GM23338 (cell line): Measurements from ENCODE around the gene ANKRD2. TPM values are rescaled to one million over a fixed set of nuclear protein-coding genes. Genes with fewer than 3 reads are reported as not detected.

Experiments used
- ATAC-seq: fragments of 200-7000 bp; cut with Tn5 transposase; 3 replicates; pipeline ENCODE4 v1.9.1; 2020
- DNase-seq: peaks from one replicate; pipeline ENCODE4 v3.0.0-alpha.2; 2015; ENCODE audit warnings: low spot score
- H2AFZ ChIP-seq: fragments of 200-600 bp; sonication (generic); 2 replicates; pipeline ENCODE4 v1.8.0; 2016; ENCODE audit warnings: antibody characterized with exemption, mild to moderate bottlenecking, moderate library complexity
- H3F3A ChIP-seq: fragments of 200-600 bp; sonication (generic); replicated peaks from 2 replicates; pipeline ENCODE4 v1.8.0; 2017; ENCODE audit warnings: antibody characterized with exemption, mixed run types, low read depth
- H3K27ac ChIP-seq: fragments of 200-600 bp; sonication (generic); 2 replicates; pipeline ENCODE4 v1.6.1; 2016; ENCODE audit warnings: low read depth
- H3K27me3 ChIP-seq: fragments of 200-600 bp; sonication (generic); 2 replicates; pipeline ENCODE4 v1.8.0; 2016; ENCODE audit warnings: mild to moderate bottlenecking, mixed run types, moderate library complexity; ENCODE audit not compliant: insufficient read depth
- H3K36me3 ChIP-seq: fragments of 200-600 bp; sonication (generic); 2 replicates; pipeline ENCODE4 v1.8.0; 2016; ENCODE audit warnings: mild to moderate bottlenecking; ENCODE audit not compliant: insufficient read depth
- H3K4me1 ChIP-seq: fragments of 200-600 bp; sonication (generic); 2 replicates; pipeline ENCODE4 v1.8.0; 2016; ENCODE audit warnings: mild to moderate bottlenecking, moderate library complexity; ENCODE audit not compliant: insufficient read depth
- H3K4me2 ChIP-seq: fragments of 200-600 bp; sonication (generic); 2 replicates; pipeline ENCODE4 v1.7.1; 2017; ENCODE audit warnings: mixed run types
- H3K4me3 ChIP-seq: fragments of 200-600 bp; sonication (generic); 2 replicates; pipeline ENCODE4 v1.6.1; 2016; ENCODE audit warnings: mixed run types
- H3K79me2 ChIP-seq: fragments of 200-600 bp; sonication (generic); replicated peaks from 2 replicates; pipeline ENCODE4 v1.8.0; 2017; ENCODE audit warnings: mild to moderate bottlenecking; ENCODE audit not compliant: insufficient read depth
- H3K9me2 ChIP-seq: fragments of 200-600 bp; sonication (generic); 2 replicates; pipeline ENCODE4 v1.8.0; 2017; ENCODE audit not compliant: insufficient read depth
- H4K20me1 ChIP-seq: fragments of 200-600 bp; sonication (generic); replicated peaks from 2 replicates; pipeline ENCODE4 v1.8.0; 2017; ENCODE audit warnings: mild to moderate bottlenecking; ENCODE audit not compliant: insufficient read depth
- H3K27ac Mint-ChIP-seq: 2 replicates; pipeline ENCODE4 v1.8.0; 2020; ENCODE audit warnings: inconsistent platforms, mild to moderate bottlenecking, moderate library complexity, mixed read lengths
- H3K27me3 Mint-ChIP-seq: 3 replicates; pipeline ENCODE4 v1.8.0; 2022; ENCODE audit warnings: low read depth, mild to moderate bottlenecking, moderate library complexity, mixed read lengths, inconsistent platforms; ENCODE audit not compliant: insufficient read depth, poor library complexity
- H3K36me3 Mint-ChIP-seq: 3 replicates; pipeline ENCODE4 v1.8.0; 2021; ENCODE audit warnings: low read depth, mild to moderate bottlenecking, inconsistent platforms, moderate library complexity, mixed read lengths
- H3K4me1 Mint-ChIP-seq: 3 replicates; pipeline ENCODE4 v1.8.0; 2020; ENCODE audit warnings: mild to moderate bottlenecking, inconsistent platforms, mixed read lengths
- H3K4me3 Mint-ChIP-seq: 3 replicates; pipeline ENCODE4 v1.8.0; 2021; ENCODE audit warnings: moderate library complexity, mild to moderate bottlenecking, inconsistent platforms, mixed read lengths
- H3K9me3 Mint-ChIP-seq: 3 replicates; pipeline ENCODE4 v1.8.0; 2020; ENCODE audit warnings: moderate library complexity, mild to moderate bottlenecking, inconsistent platforms, mixed read lengths
- CREB1 ChIP-seq: fragments of 250-450 bp; sonication (Bioruptor Pico); IDR thresholded peaks from 2 replicates; pipeline ENCODE4 v1.5.0; 2020; ENCODE audit warnings: low read depth, mild to moderate bottlenecking, moderate library complexity
- CTCF ChIP-seq, 2 experiments: fragments of 200-600 bp in 1 of 2; sonication (generic) in 1 of 2; conservative IDR thresholded peaks; 2 replicates each; pipeline versions ENCODE4 v1.5.1 to v1.6.1; 2016 to 2017; ENCODE audit warnings: antibody characterized with exemption in 2 of 2, low read depth in 2 of 2, mild to moderate bottlenecking in 2 of 2, moderate library complexity in 1 of 2
- EZH2phosphoT487 ChIP-seq: fragments of 200-600 bp; sonication (generic); IDR thresholded peaks from one replicate; pipeline ENCODE4 v1.8.1; 2018; ENCODE audit warnings: antibody characterized with exemption; ENCODE audit not compliant: unreplicated experiment
- POLR2AphosphoS5 ChIP-seq: IDR thresholded peaks from 2 replicates; pipeline ENCODE4 v1.6.1; 2016; ENCODE audit warnings: antibody characterized with exemption, low read depth
- STAT1 ChIP-seq: IDR thresholded peaks from one replicate; pipeline ENCODE4 v1.6.1; 2016; ENCODE audit warnings: antibody characterized with exemption; ENCODE audit not compliant: unreplicated experiment
- ZNF114 ChIP-seq: fragments of 250-450 bp; sonication (Bioruptor Pico); IDR thresholded peaks from 2 replicates; pipeline ENCODE4 v1.5.0; 2020; ENCODE audit warnings: mild to moderate bottlenecking, moderate library complexity
- ZNF462 ChIP-seq: fragments of 250-450 bp; sonication (Bioruptor Pico); IDR thresholded peaks from 2 replicates; pipeline ENCODE4 v1.5.0; 2020; ENCODE audit warnings: mild to moderate bottlenecking, moderate library complexity
- polyA plus RNA-seq: library from polyadenylated mRNA; unstranded; fragments of >200 nt; fragmentation: Nextera tagmentation; extraction: Ambion mirVana; gene quantifications from 2 replicates; pipeline ENCODE4 v1.2.1, GENCODE V29; 2016
- total RNA-seq: library from RNA; depleted of rRNA; stranded (reverse); fragments of >200 nt; shearing (Covaris generic); gene quantifications from 2 replicates; pipeline ENCODE4 v1.2.3, GENCODE V29; 2014

The ANKRD2 gene
- total and polyA plus RNA-seq, 2 experiments from 2014 or later: not detected

GRCh38 chr10:97542169-97543024, 30.2 kb upstream of the ANKRD2 start:
- Histone ChIP-seq H3K4me1 (peaks cover 19% of the 10 kb centered on the region), H4K20me1 (no peaks in the 10 kb centered on the region), H3K27ac (no peak overlapping the region), H3K4me2 (no peak overlapping the region), H3K79me2 (peaks cover 9% of the 10 kb centered on the region), H3K9me2 (no peaks in the 10 kb centered on the region), H3K36me3 (no peaks in the 10 kb centered on the region), H3K27me3 (no peaks in the 10 kb centered on the region), H2AFZ (no peak overlapping the region), H3F3A (0 out of 2 replicates have a peak, but pooled peaks cover 7% of the 10 kb centered on the region), H3K4me3 (no peak overlapping the region)
- no peak for TF ChIP-seq CREB1 (CRISPR knock-in tag)
- no peak for TF ChIP-seq EZH2phosphoT487
- TF ChIP-seq POLR2AphosphoS5: no peak
- DNase-seq (no peak), ATAC-seq (peak; percentile 14)
- Mint-ChIP-seq H3K27me3 (peaks cover 8% of the 10 kb centered on the region), H3K36me3 (no peaks in the 10 kb centered on the region), H3K4me1 (peaks cover 32% of the 10 kb centered on the region), H3K9me3 (no peaks in the 10 kb centered on the region; the same call in 2 of the 3 replicates), H3K4me3 (no peak overlapping the region), H3K27ac (peak overlapping the region; percentile 7)

GRCh38 chr10:97543025-97543546, 29.5 kb upstream of the ANKRD2 start:
- Mint-ChIP-seq H3K9me3 (no peaks in the 10 kb centered on the region; the same call in 2 of the 3 replicates), H3K27ac (peak overlapping the region; percentile 7), H3K27me3 (peaks cover 8% of the 10 kb centered on the region), H3K4me3 (no peak overlapping the region), H3K36me3 (no peaks in the 10 kb centered on the region), H3K4me1 (peaks cover 32% of the 10 kb centered on the region)
- no peaks in the 10 kb centered on the region for H4K20me1 ChIP-seq
- H3K36me3 ChIP-seq: no peaks in the 10 kb centered on the region
- TF ChIP-seq ZNF114 (CRISPR knock-in tag) (no peak), CTCF (conservative IDR thresholded peaks at IDR 0.05; ENCODE audit: low read depth in 2 of 2) (no peak), STAT1 (no peak), ZNF462 (CRISPR knock-in tag) (no peak)
- H3K4me1 ChIP-seq: peaks cover 19% of the 10 kb centered on the region
- DNase-seq (no peak), ATAC-seq (no peak)
- H3K79me2 ChIP-seq: peaks cover 9% of the 10 kb centered on the region
- no peak overlapping the region for H3K27ac ChIP-seq
- no peak overlapping the region for H2AFZ ChIP-seq
- no peaks in the 10 kb centered on the region for H3K27me3 ChIP-seq
- H3K4me2 ChIP-seq: no peak overlapping the region
- H3K9me2 ChIP-seq: no peaks in the 10 kb centered on the region
- 0 out of 2 replicates have a peak, but pooled peaks cover 7% of the 10 kb centered on the region for H3F3A ChIP-seq
- H3K4me3 ChIP-seq: no peak overlapping the region
